K562 (cell line): ENCODE measurements around the gene POGLUT2. TPM values are rescaled to one million over a fixed set of nuclear protein-coding genes. Genes with fewer than 3 reads are reported as not detected.
A peak's percentile ranks its signal among the peaks of the same experiment; 100 is the strongest.

ENCODE experiments used
- BACH1 ChIP-seq: fragments of 200-800 bp; sonication (Bioruptor generic); IDR thresholded peaks from 2 replicates; pipeline ENCODE4 v1.6.1; 2016; ENCODE audit warnings: missing genetic modification characterization, missing compliant biosample characterization
- FOXJ2 ChIP-seq: fragments of 200-800 bp; sonication (Bioruptor generic); IDR thresholded peaks from 2 replicates; pipeline ENCODE4 v1.6.1; 2016; ENCODE audit warnings: missing genetic modification characterization, missing compliant biosample characterization
- FOXK2 ChIP-seq, 2 experiments: fragments of 450-650 bp; IDR thresholded peaks in 1 of 2; conservative IDR thresholded peaks in 1 of 2; 2 replicates each; pipeline ENCODE4 v1.6.1; 2016; ENCODE audit warnings: low read depth in 2 of 2, mild to moderate bottlenecking in 1 of 2
- HDAC1 ChIP-seq, 2 experiments: fragments of 450-650 bp; IDR thresholded peaks; 2 replicates each; pipeline ENCODE4 v1.6.1; 2016 to 2017; ENCODE audit warnings: inconsistent platforms in 1 of 2, mild to moderate bottlenecking in 1 of 2, moderate library complexity in 1 of 2
- MECOM ChIP-seq: fragments of 250-450 bp; sonication (Bioruptor Pico); IDR thresholded peaks from 2 replicates; pipeline ENCODE4 v1.8.0; 2022; ENCODE audit warnings: inconsistent platforms
- OTX1 ChIP-seq: fragments of 450-650 bp; formaldehyde crosslinking; IDR thresholded peaks from 2 replicates; pipeline ENCODE4 v1.4.0; 2022; ENCODE audit warnings: mild to moderate bottlenecking
- SOX6 ChIP-seq: fragments of 450-650 bp; IDR thresholded peaks from 2 replicates; pipeline ENCODE4 v1.6.1; 2014; ENCODE audit warnings: mild to moderate bottlenecking
- SREBF2 ChIP-seq: sonication (generic); formaldehyde crosslinking; IDR thresholded peaks from 2 replicates; pipeline ENCODE4 v1.4.0; 2020; ENCODE audit warnings: mild to moderate bottlenecking, missing genetic modification reagents
- SRSF9 ChIP-seq: fragments of 200-400 bp; formaldehyde crosslinking; IDR thresholded peaks from 2 replicates; pipeline ENCODE4 v1.6.1; 2017; ENCODE audit warnings: low read depth, low read length, borderline replicate concordance
- TSC22D4 ChIP-seq: fragments of 450-650 bp; IDR thresholded peaks from 2 replicates; pipeline ENCODE4 v1.6.1; 2016; ENCODE audit warnings: missing genetic modification characterization, missing biosample characterization, control low read depth
- ZNF165 ChIP-seq: fragments of 250-450 bp; sonication (Bioruptor Pico); IDR thresholded peaks from 2 replicates; pipeline ENCODE4 v1.4.0; 2020; ENCODE audit warnings: borderline replicate concordance
- polyA plus RNA-seq, 8 experiments: library from polyadenylated mRNA; depleted of rRNA in 4 of 8; stranded (reverse) in 5 of 8; unstranded in 3 of 8; fragments of >200 nt; fragmentation: Nextera tagmentation in 2 of 8; fragmentation: Illumina TruSeq in 1 of 8; extraction: Ambion mirVana in 2 of 8; extraction: Trizol in 1 of 8; gene quantifications; 2 replicates each; pipeline versions ENCODE4 v1.2.1 to v1.2.3, GENCODE V29; 2011 to 2014; ENCODE audit warnings: inconsistent platforms in 1 of 8, missing spikeins in 1 of 8
- total RNA-seq, 7 experiments: library from RNA; depleted of rRNA in 6 of 7; stranded (reverse); fragments of >200 nt in 6 of 7; fragmentation: Illumina TruSeq in 2 of 7; extraction: Trizol in 2 of 7; gene quantifications; 2 replicates each; pipeline versions ENCODE4 v1.2.1 to v1.2.3, GENCODE V29; 2011 to 2021; ENCODE audit warnings: low replicate concordance in 1 of 7
- TF ChIP-seq, protein P1 (sequence below), 2 experiments: fragments of 450-650 bp in 1 of 2; sonication (generic) in 1 of 2; formaldehyde crosslinking in 1 of 2; IDR thresholded peaks; 2 replicates each; pipeline versions ENCODE4 v1.7.1 to v1.9.0; 2016 to 2022; ENCODE audit warnings: inconsistent platforms in 1 of 2, mild to moderate bottlenecking in 1 of 2, missing genetic modification reagents in 1 of 2
- TF ChIP-seq, protein P2 (sequence below): sonication (generic); formaldehyde crosslinking; IDR thresholded peaks from 2 replicates; pipeline ENCODE4 v1.8.0; 2022; ENCODE audit warnings: missing genetic modification reagents, mild to moderate bottlenecking, moderate library complexity, borderline replicate concordance
- TF ChIP-seq, protein P3 (sequence below): fragments of 250-450 bp; sonication (Bioruptor Pico); IDR thresholded peaks from 2 replicates; pipeline ENCODE4 v1.4.0; 2020; ENCODE audit warnings: mild to moderate bottlenecking, moderate library complexity, borderline replicate concordance

The POGLUT2 gene
- total and polyA plus RNA-seq, 9 of the 15 experiments (the other 6 are each of a cell fraction or from before 2014, with no cell fraction given), result 3.8 to 11.8 (median 10.8) TPM

DNA sequence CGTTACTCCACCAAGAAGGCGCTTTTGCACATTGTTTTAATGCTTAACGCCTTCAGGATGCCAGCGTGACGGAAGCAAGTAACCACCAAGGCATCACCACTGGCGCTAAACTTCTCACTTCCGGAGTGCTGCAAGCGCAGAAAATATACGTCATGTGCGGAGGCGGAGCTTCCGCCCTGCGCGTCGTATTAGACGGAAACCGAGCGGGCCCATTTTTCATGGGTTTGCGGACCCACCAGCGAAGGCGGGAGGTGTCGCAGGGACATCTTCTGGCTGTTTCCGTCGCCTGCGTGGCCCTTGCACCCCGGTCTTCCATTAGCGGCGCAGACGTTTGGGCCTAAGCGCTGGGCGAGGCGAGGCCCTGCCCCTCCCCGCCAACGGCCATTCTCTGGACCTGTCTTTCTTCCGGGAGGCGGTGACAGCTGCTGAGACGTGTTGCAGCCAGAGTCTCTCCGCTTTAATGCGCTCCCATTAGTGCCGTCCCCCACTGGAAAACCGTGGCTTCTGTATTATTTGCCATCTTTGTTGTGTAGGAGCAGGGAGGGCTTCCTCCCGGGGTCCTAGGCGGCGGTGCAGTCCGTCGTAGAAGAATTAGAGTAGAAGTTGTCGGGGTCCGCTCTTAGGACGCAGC is 47.0 kb upstream of the POGLUT2 start, which contains the start of gene ERCC5 (continued):
- TF ChIP-seq, protein P1, sequence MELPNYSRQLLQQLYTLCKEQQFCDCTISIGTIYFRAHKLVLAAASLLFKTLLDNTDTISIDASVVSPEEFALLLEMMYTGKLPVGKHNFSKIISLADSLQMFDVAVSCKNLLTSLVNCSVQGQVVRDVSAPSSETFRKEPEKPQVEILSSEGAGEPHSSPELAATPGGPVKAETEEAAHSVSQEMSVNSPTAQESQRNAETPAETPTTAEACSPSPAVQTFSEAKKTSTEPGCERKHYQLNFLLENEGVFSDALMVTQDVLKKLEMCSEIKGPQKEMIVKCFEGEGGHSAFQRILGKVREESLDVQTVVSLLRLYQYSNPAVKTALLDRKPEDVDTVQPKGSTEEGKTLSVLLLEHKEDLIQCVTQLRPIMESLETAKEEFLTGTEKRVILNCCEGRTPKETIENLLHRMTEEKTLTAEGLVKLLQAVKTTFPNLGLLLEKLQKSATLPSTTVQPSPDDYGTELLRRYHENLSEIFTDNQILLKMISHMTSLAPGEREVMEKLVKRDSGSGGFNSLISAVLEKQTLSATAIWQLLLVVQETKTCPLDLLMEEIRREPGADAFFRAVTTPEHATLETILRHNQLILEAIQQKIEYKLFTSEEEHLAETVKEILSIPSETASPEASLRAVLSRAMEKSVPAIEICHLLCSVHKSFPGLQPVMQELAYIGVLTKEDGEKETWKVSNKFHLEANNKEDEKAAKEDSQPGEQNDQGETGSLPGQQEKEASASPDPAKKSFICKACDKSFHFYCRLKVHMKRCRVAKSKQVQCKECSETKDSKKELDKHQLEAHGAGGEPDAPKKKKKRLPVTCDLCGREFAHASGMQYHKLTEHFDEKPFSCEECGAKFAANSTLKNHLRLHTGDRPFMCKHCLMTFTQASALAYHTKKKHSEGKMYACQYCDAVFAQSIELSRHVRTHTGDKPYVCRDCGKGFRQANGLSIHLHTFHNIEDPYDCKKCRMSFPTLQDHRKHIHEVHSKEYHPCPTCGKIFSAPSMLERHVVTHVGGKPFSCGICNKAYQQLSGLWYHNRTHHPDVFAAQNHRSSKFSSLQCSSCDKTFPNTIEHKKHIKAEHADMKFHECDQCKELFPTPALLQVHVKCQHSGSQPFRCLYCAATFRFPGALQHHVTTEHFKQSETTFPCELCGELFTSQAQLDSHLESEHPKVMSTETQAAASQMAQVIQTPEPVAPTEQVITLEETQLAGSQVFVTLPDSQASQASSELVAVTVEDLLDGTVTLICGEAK (IDR thresholded peaks at IDR 0.05), result peak; percentile 92
- TF ChIP-seq, protein P1 (CRISPR knock-in tag; IDR thresholded peaks at IDR 0.05), result no peak
- TF ChIP-seq SREBF2 (CRISPR knock-in tag), result no peak
- peak; percentile 51; the same call in 1 of the 2 replicates for TF ChIP-seq SOX6
- no peak for TF ChIP-seq ZNF165 (CRISPR knock-in tag)
- TF ChIP-seq FOXK2 (conservative IDR thresholded peaks at IDR 0.05 in 1 of 2, IDR thresholded peaks at IDR 0.05 in 1 of 2; ENCODE audit: low read depth in 2 of 2), result peak; percentile 85 to 88
- TF ChIP-seq HDAC1 (IDR thresholded peaks at IDR 0.05), result peak in 1 of 2 experiments; percentile 47; a peak in 1 of 4 replicates
- TF ChIP-seq TSC22D4 (tag), result no peak
- TF ChIP-seq MECOM (CRISPR knock-in tag), result no peak
- TF ChIP-seq BACH1 (tag), result no peak
- TF ChIP-seq, protein P2, sequence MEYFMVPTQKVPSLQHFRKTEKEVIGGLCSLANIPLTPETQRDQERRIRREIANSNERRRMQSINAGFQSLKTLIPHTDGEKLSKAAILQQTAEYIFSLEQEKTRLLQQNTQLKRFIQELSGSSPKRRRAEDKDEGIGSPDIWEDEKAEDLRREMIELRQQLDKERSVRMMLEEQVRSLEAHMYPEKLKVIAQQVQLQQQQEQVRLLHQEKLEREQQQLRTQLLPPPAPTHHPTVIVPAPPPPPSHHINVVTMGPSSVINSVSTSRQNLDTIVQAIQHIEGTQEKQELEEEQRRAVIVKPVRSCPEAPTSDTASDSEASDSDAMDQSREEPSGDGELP (CRISPR knock-in tag), result peak; percentile 86
- no peak for TF ChIP-seq FOXJ2 (tag)
- no peak for TF ChIP-seq SRSF9
- TF ChIP-seq, protein P3, sequence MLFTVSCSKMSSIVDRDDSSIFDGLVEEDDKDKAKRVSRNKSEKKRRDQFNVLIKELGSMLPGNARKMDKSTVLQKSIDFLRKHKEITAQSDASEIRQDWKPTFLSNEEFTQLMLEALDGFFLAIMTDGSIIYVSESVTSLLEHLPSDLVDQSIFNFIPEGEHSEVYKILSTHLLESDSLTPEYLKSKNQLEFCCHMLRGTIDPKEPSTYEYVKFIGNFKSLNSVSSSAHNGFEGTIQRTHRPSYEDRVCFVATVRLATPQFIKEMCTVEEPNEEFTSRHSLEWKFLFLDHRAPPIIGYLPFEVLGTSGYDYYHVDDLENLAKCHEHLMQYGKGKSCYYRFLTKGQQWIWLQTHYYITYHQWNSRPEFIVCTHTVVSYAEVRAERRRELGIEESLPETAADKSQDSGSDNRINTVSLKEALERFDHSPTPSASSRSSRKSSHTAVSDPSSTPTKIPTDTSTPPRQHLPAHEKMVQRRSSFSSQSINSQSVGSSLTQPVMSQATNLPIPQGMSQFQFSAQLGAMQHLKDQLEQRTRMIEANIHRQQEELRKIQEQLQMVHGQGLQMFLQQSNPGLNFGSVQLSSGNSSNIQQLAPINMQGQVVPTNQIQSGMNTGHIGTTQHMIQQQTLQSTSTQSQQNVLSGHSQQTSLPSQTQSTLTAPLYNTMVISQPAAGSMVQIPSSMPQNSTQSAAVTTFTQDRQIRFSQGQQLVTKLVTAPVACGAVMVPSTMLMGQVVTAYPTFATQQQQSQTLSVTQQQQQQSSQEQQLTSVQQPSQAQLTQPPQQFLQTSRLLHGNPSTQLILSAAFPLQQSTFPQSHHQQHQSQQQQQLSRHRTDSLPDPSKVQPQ (CRISPR knock-in tag), result no peak
- no peak for TF ChIP-seq OTX1 (CRISPR knock-in tag)
